Measurements from ENCODE around the gene CCDC3.

CCDC3 gene

DNA sequence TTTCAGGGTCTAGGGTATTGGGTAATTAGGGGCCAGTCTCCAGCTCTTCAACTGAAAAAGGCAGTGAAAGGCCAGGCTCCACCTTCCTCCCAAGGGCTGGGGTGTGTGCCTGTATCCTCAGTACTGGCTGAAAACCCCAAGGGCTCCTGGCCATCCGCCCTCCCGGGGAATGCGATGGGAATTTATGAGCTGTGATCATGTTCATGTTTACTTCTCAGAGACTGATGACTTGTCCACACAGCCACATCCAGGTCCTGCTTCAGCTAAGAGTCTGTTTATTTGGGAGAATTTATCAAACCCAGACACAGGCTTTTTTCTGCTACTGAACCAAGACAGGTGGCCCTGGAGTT, 91.7 kb downstream of the CCDC3 start:
- Histone ChIP-seq H3K4me1 (ENCODE audit: control insufficient read depth, insufficient read depth, low read length) (no peaks in the 10 kb centered on the region), H3K36me3 (ENCODE audit: control insufficient read depth, insufficient read depth, low read length) (no peaks in the 10 kb centered on the region), H3K27ac (ENCODE audit: low read depth, low read length) (no peak overlapping the region), H3K9ac (ENCODE audit: low read length) (no peak overlapping the region), H3K4me3 (ENCODE audit: low read length) (no peak overlapping the region), H3K27me3 (ENCODE audit: control insufficient read depth, insufficient read depth, low read length) (no peaks in the 10 kb centered on the region)

DNA sequence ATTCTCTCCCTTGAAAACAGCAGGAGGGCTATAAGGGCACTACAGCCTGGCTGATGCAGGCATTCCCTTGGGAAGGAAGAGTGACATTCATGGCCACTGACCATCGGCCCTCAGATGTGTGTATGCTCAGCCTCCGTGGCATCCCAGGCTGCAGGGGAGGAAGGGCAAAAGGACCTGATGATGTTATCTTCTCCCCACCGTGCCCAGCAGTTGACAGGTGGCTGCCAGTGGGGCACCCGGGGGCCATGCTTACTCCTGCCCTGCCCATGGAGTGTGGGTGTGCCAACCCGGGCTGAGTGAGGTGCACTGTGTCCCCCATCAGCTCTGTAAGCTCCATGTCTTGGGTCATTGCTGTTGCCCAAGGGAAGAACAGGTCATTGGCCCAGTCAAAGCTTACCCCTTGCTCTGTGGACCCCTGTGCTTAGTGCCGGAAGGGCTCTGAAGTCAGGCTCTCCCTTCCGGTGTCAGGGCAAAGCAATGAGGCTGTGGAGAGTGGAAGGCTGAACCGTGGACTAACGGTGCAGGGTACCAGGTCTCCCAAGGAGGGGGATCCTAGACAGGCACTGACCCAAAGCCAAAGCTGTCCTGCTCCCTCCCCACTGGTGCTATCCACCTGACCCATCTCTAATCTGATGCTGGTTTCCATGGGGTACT, 92.2 kb downstream of the CCDC3 start:
- no peak overlapping the region for H3K27ac ChIP-seq (ENCODE audit: low read depth, low read length)
- no peaks in the 10 kb centered on the region for H3K4me1 ChIP-seq (ENCODE audit: control insufficient read depth, insufficient read depth, low read length)

DNA sequence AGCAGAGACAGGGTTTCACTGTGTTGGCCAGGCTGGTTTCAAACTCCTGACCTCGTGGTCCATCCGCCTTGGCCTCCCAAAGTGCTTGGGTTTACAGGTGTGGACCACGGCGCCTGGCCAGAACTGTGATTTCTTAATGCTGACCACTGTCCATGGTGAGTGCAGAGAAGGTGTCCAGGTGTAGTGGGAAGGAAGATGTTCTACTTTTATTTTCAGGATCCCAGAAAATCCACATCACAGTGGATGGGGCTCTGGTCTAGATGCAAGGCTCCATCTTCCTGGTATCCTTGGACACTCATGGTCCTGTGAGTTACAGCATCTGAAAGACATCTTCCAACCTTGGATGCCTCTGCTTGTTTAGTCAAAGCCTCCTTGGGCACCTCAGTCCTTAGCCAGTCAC, 92.7 kb downstream of the CCDC3 start:
- no peak overlapping the region for H3K9ac ChIP-seq (ENCODE audit: low read length)
- no peak overlapping the region for H3K4me3 ChIP-seq (ENCODE audit: low read length)
- no peaks in the 10 kb centered on the region for H3K4me1 ChIP-seq (ENCODE audit: control insufficient read depth, insufficient read depth, low read length)
- H3K27me3 ChIP-seq (ENCODE audit: control insufficient read depth, insufficient read depth, low read length) = no peaks in the 10 kb centered on the region
- no peak overlapping the region for H3K27ac ChIP-seq (ENCODE audit: low read depth, low read length)
- no peaks in the 10 kb centered on the region for H3K36me3 ChIP-seq (ENCODE audit: control insufficient read depth, insufficient read depth, low read length)

More for the DNA sequence above, 92.2 kb downstream of the CCDC3 start:
- no peak overlapping the region for H3K9ac ChIP-seq (ENCODE audit: low read length)
- no peaks in the 10 kb centered on the region for H3K27me3 ChIP-seq (ENCODE audit: control insufficient read depth, insufficient read depth, low read length)
- H3K36me3 ChIP-seq (ENCODE audit: control insufficient read depth, insufficient read depth, low read length) = no peaks in the 10 kb centered on the region
- no peak overlapping the region for H3K4me3 ChIP-seq (ENCODE audit: low read length)

DNA sequence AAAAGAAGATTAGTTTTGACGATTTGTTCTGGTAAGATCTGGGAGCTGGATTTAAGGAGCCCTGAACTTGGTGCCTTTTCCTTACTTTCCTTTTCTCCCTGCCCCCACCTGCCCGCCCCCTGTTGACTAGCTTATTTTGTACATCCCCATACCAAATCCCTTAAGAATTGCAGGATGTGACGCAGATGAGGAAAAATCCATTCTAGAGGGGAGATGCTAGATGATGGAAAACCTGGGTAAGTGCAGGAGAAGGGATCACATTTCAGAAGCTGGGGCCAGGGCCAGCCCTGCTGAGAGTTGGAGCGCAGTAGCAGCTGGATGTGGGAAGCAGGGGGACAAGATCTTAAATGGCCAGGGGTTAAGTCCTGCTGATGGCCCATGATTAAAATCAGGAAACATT, 93.9 kb downstream of the CCDC3 start:
- no peak overlapping the region for H3K27ac ChIP-seq (ENCODE audit: low read depth, low read length)
- H3K27me3 ChIP-seq (ENCODE audit: control insufficient read depth, insufficient read depth, low read length) = no peaks in the 10 kb centered on the region
- no peaks in the 10 kb centered on the region for H3K4me1 ChIP-seq (ENCODE audit: control insufficient read depth, insufficient read depth, low read length)
- no peak overlapping the region for H3K4me3 ChIP-seq (ENCODE audit: low read length)
- H3K9ac ChIP-seq (ENCODE audit: low read length) = no peak overlapping the region
- H3K36me3 ChIP-seq (ENCODE audit: control insufficient read depth, insufficient read depth, low read length) = no peaks in the 10 kb centered on the region

DNA sequence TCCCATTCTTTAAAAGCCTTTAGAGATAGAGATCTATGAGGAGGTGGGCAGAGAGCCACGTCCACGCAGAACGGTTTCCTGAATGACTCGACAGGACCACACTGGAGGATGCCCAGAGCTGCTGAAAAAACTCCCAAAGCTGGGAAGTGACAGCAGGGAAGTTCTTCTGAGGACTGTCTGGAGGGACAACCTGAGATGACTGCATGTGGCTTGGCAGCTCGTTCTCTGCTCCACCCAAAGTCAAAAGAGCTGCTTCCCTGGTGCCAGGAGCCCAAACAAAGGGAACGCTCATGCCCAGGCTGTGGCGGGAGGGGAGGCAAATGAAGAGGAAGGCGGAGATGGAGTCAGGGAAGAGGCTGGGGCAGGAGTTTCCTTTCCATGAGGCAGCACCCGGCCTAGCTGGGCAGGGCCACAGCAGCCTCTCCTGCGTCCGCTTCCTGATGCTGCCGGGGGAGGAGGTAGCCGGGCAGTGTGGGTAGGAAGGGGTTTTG, 95.4 kb downstream of the CCDC3 start:
- no peak overlapping the region for H3K9ac ChIP-seq (ENCODE audit: low read length)
- no peak overlapping the region for H3K27ac ChIP-seq (ENCODE audit: low read depth, low read length)
- H3K27me3 ChIP-seq (ENCODE audit: control insufficient read depth, insufficient read depth, low read length) = no peaks in the 10 kb centered on the region
- H3K4me1 ChIP-seq (ENCODE audit: control insufficient read depth, insufficient read depth, low read length) = no peaks in the 10 kb centered on the region
- H3K36me3 ChIP-seq (ENCODE audit: control insufficient read depth, insufficient read depth, low read length) = no peaks in the 10 kb centered on the region
- no peak overlapping the region for H3K4me3 ChIP-seq (ENCODE audit: low read length)

DNA sequence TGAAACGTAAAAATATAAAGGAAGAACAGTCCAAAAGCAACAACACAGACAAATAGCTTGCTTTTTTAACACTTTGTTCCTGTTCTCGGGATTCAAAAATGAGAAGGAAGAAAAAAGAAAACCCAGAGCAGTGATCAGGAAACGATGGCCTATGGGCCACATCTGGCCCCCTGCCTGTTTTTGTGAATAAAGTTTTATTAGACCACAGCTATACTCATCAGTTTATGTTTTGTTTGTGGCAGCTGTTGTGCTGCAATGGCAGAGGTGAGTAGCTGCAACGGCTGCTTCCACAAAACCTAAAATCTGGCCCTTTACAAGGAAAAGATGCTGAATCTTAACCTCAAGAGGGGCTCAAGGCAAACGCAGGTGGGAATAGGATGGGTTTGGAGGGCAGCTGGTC, 96.4 kb downstream of the CCDC3 start:
- Histone ChIP-seq H3K9ac (ENCODE audit: low read length) (no peak overlapping the region), H3K36me3 (ENCODE audit: control insufficient read depth, insufficient read depth, low read length) (no peaks in the 10 kb centered on the region), H3K27me3 (ENCODE audit: control insufficient read depth, insufficient read depth, low read length) (no peaks in the 10 kb centered on the region), H3K4me3 (ENCODE audit: low read length) (no peak overlapping the region), H3K27ac (ENCODE audit: low read depth, low read length) (no peak overlapping the region), H3K4me1 (ENCODE audit: control insufficient read depth, insufficient read depth, low read length) (no peaks in the 10 kb centered on the region)

DNA sequence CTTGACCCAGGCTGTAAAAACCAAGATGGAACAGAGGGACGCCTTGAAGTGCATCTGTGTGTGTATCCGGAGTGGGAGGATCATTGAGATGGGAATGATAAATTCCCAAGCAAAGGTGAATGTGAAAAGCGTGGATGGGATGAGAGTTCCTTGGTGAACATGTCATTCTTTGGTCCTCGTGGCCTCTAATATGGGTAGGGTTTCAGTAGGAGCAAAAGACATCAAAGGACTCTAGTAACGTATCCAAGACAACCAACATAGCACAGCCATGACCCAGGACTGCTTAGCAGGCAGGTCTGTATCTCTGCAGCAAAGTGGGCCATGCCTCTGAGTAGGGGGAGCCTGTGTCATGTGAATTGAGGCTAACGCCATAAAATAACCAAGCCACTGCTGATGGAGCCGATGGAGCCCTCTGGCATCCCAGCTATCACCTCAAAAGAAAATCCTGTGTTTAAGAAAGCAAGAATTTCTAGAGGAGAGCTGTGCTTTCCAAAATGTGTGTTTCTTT, 98.6 kb downstream of the CCDC3 start:
- no peaks in the 10 kb centered on the region for H3K36me3 ChIP-seq (ENCODE audit: control insufficient read depth, insufficient read depth, low read length)
- no peaks in the 10 kb centered on the region for H3K4me1 ChIP-seq (ENCODE audit: control insufficient read depth, insufficient read depth, low read length)
- no peak overlapping the region for H3K27ac ChIP-seq (ENCODE audit: low read depth, low read length)
- H3K4me3 ChIP-seq (ENCODE audit: low read length) = no peak overlapping the region
- H3K27me3 ChIP-seq (ENCODE audit: control insufficient read depth, insufficient read depth, low read length) = no peaks in the 10 kb centered on the region
- no peak overlapping the region for H3K9ac ChIP-seq (ENCODE audit: low read length)

DNA sequence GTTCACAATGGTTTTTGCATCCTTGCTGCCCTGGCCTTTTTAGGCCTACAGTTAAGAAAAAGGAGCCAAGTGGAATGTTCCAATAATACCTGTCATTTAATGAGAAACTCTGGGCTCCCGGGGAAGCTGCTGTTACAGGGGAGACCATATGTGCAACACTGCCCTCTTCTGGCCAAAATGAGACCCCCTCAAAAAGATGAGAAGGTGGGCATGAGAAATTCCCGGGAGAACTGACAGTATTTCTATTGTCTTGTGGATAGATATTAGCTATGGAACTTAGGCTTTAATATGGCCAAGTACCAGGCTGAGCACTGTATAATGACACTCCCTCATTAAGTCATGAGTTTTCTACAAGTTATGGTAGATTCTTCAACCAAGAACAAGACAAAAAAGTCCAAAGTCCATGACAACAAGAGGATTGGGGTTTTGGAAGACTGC, 99.4 kb downstream of the CCDC3 start:
- Histone ChIP-seq H3K9ac (ENCODE audit: low read length) (no peak overlapping the region), H3K4me3 (ENCODE audit: low read length) (no peak overlapping the region), H3K27me3 (ENCODE audit: control insufficient read depth, insufficient read depth, low read length) (no peaks in the 10 kb centered on the region), H3K36me3 (ENCODE audit: control insufficient read depth, insufficient read depth, low read length) (no peaks in the 10 kb centered on the region), H3K27ac (ENCODE audit: low read depth, low read length) (no peak overlapping the region), H3K4me1 (ENCODE audit: control insufficient read depth, insufficient read depth, low read length) (no peaks in the 10 kb centered on the region)

DNA sequence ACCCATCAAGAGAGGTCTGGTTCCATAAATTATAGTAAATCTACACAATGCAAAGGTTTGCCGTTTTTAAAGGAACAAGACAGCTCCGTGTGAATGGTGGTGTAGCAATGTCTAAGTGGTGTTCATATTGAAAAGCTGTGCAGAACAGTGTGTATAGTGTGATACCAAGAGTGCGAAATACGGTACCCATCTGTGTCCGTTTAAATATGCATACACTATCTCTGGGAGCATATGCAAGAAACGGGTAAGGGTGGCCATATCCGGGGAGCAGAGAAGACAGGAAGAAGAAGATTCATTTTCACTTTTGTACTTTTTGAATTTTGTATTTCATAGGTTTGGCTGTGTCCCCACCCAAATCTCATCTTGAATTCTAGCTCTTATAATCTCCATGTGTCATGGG, 102.0 kb downstream of the CCDC3 start:
- no peaks in the 10 kb centered on the region for H3K4me1 ChIP-seq (ENCODE audit: control insufficient read depth, insufficient read depth, low read length)

DNA sequence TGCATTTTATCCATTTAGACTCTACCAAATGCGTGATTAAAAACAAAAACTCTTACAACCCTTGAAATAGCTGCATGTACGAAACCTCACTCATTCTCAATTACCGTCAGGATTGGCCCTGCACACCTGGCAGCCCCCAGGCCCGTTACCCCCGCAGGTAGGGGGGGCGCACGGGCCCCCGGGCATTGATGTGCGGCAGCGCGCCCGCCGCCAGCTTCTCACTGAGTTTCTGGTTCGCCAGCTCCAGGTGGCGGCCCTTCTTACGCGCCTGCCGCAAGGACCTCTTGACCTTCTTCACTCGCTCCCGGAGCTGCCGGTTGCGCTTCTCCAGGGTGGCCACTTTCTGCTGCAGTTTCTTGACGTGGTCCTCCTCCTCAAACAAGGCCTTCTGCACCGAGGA, 103.2 kb downstream of the CCDC3 start:
- no peak overlapping the region for H3K27ac ChIP-seq (ENCODE audit: low read depth, low read length)
- H3K9ac ChIP-seq (ENCODE audit: low read length) = no peak overlapping the region
- H3K27me3 ChIP-seq (ENCODE audit: control insufficient read depth, insufficient read depth, low read length) = no peaks in the 10 kb centered on the region
- H3K36me3 ChIP-seq (ENCODE audit: control insufficient read depth, insufficient read depth, low read length) = no peaks in the 10 kb centered on the region
- no peaks in the 10 kb centered on the region for H3K4me1 ChIP-seq (ENCODE audit: control insufficient read depth, insufficient read depth, low read length)
- no peak overlapping the region for H3K4me3 ChIP-seq (ENCODE audit: low read length)

More for the DNA sequence above, 102.0 kb downstream of the CCDC3 start:
- Histone ChIP-seq H3K36me3 (ENCODE audit: control insufficient read depth, insufficient read depth, low read length) (no peaks in the 10 kb centered on the region), H3K4me3 (ENCODE audit: low read length) (no peak overlapping the region), H3K9ac (ENCODE audit: low read length) (no peak overlapping the region), H3K27ac (ENCODE audit: low read depth, low read length) (no peak overlapping the region), H3K27me3 (ENCODE audit: control insufficient read depth, insufficient read depth, low read length) (no peaks in the 10 kb centered on the region)

DNA sequence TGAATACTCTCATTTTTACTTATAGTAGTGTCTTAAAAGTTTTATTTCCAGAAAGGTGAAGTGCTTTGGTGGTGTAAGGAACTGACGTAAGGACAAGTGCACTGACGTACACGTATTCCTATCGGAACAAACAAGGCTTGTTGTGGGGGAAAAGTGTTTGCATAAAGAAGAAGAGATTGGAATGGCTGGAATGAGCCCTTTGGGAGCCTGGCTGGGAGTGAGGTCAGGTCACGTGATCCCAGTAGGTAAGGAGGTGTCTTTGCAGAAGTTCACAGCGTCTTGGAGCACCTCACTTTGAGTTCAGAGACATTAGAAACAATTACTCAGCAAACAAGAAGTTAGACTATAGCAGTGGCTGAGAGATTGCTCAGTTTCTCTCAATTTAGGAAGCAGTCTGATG, 104.2 kb downstream of the CCDC3 start:
- H3K4me1 ChIP-seq (ENCODE audit: control insufficient read depth, insufficient read depth, low read length) = no peaks in the 10 kb centered on the region
- no peak overlapping the region for H3K9ac ChIP-seq (ENCODE audit: low read length)
- no peaks in the 10 kb centered on the region for H3K27me3 ChIP-seq (ENCODE audit: control insufficient read depth, insufficient read depth, low read length)
- no peak overlapping the region for H3K4me3 ChIP-seq (ENCODE audit: low read length)
- no peak overlapping the region for H3K27ac ChIP-seq (ENCODE audit: low read depth, low read length)
- H3K36me3 ChIP-seq (ENCODE audit: control insufficient read depth, insufficient read depth, low read length) = no peaks in the 10 kb centered on the region

DNA sequence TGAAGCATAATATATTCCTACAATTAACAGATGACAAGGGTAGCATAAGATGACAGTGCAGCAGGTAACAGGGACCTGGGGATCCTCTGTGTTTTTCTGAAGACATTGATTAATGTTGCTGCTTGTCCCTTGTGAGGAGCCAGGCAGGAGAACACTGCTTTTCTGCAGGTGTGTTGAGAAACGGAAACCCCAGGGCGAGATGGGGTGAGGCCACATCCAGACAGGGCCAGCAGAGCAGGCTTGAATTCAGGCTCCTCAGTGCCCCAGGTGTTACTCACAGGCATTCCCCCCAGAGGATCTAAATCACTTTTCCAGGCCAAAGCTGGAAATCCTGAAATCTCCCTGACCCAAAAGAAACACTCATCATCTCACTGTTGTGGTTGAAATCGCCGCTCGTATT, 105.3 kb downstream of the CCDC3 start:
- H3K9ac ChIP-seq (ENCODE audit: low read length) = no peak overlapping the region
- H3K27me3 ChIP-seq (ENCODE audit: control insufficient read depth, insufficient read depth, low read length) = no peaks in the 10 kb centered on the region
- no peak overlapping the region for H3K27ac ChIP-seq (ENCODE audit: low read depth, low read length)
- H3K4me1 ChIP-seq (ENCODE audit: control insufficient read depth, insufficient read depth, low read length) = no peaks in the 10 kb centered on the region
- no peaks in the 10 kb centered on the region for H3K36me3 ChIP-seq (ENCODE audit: control insufficient read depth, insufficient read depth, low read length)
- H3K4me3 ChIP-seq (ENCODE audit: low read length) = no peak overlapping the region

DNA sequence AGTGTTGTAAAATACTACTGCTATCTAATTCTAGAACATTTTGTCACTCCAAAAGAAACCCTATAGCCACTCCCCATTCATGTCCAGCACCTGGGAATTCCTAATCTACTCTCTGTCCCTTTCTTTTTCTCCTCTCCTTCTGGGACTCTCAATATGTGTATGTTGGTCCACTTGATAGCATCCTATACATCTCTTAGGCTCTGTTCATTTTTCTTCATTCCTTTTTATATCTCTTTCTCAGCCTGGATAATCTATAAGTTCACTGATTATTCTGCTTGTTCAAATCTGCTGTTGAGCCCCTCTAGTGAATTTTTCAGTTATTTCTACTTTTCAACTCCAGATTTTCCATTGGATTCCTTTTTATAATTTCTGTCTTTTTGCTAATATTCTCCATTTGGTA, 108.6 kb downstream of the CCDC3 start:
- no peak overlapping the region for H3K27ac ChIP-seq (ENCODE audit: low read depth, low read length)
- no peak overlapping the region for H3K9ac ChIP-seq (ENCODE audit: low read length)
- H3K4me3 ChIP-seq (ENCODE audit: low read length) = no peak overlapping the region
- no peaks in the 10 kb centered on the region for H3K4me1 ChIP-seq (ENCODE audit: control insufficient read depth, insufficient read depth, low read length)
- H3K27me3 ChIP-seq (ENCODE audit: control insufficient read depth, insufficient read depth, low read length) = no peaks in the 10 kb centered on the region
- no peaks in the 10 kb centered on the region for H3K36me3 ChIP-seq (ENCODE audit: control insufficient read depth, insufficient read depth, low read length)

Measured in rectal smooth muscle tissue (tissue), 1 donor.